ENCODE data around the gene SDHB. TPM values are rescaled to one million over a fixed set of nuclear protein-coding genes. Genes with fewer than 3 reads are reported as not detected.

SDHB gene
- total and polyA plus RNA-seq, 2 donors from 2014 or later = 92.0 to 313 TPM

DNA sequence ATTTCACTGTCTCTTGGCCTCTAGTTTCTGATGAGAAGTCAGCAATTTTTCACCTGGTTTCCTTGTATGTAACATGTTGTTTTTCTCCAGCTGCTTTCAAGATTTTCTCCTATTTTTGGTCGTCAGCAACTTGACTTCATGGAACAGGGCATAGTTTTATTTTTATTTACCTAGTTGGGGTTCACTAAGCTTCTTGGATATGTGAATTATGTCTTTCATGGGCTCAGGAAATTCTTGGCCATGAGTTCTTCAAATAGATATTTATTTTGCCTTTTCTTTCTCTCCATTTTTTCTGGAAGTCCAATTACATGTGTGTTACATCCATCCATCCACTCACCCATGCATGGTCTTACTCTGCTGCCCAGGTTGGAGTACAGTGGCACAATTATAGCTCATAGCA lies 13.7 kb downstream of the SDHB start:
- no peaks in the 10 kb centered on the region for H3K9me3 ChIP-seq (ENCODE audit: control insufficient read depth in 2 of 3, insufficient read depth in 1 of 3, low read length in 3 of 3)
- FAIRE-seq = no peak
- peaks cover 7 to 27% (median 12%) of the 10 kb centered on the region in 3 donors for H3K36me3 ChIP-seq (ENCODE audit: control insufficient read depth in 2 of 3, insufficient read depth in 3 of 3, low read length in 3 of 3)
- H3K27me3 ChIP-seq (ENCODE audit: control insufficient read depth, insufficient read depth, low read length) = no peaks in the 10 kb centered on the region
- TF ChIP-seq, protein P1, sequence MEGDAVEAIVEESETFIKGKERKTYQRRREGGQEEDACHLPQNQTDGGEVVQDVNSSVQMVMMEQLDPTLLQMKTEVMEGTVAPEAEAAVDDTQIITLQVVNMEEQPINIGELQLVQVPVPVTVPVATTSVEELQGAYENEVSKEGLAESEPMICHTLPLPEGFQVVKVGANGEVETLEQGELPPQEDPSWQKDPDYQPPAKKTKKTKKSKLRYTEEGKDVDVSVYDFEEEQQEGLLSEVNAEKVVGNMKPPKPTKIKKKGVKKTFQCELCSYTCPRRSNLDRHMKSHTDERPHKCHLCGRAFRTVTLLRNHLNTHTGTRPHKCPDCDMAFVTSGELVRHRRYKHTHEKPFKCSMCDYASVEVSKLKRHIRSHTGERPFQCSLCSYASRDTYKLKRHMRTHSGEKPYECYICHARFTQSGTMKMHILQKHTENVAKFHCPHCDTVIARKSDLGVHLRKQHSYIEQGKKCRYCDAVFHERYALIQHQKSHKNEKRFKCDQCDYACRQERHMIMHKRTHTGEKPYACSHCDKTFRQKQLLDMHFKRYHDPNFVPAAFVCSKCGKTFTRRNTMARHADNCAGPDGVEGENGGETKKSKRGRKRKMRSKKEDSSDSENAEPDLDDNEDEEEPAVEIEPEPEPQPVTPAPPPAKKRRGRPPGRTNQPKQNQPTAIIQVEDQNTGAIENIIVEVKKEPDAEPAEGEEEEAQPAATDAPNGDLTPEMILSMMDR (IDR thresholded peaks at IDR 0.05; ENCODE audit: borderline replicate concordance, extremely low read depth, insufficient read depth) = no peak
- intact Hi-C loops (cut with DNase I) = loop anchor here (10.0 kb wide), 1 partner anchor 65 kb away; no protein-coding TSS in a partner anchor
- no peak overlapping the region for H3K4me3 ChIP-seq (ENCODE audit: low read length in 3 of 3)
- H3K4me1 ChIP-seq (ENCODE audit: control insufficient read depth in 2 of 3, insufficient read depth in 2 of 3, low read depth in 1 of 3, low read length in 3 of 3) = no peaks in the 10 kb centered on the region
- DNase-seq = no peak
- no peak overlapping the region for H3K9ac ChIP-seq (ENCODE audit: low read length in 3 of 3)
- H3K27ac ChIP-seq (ENCODE audit: low read depth in 2 of 2, low read length in 2 of 2) = no peak overlapping the region

DNA sequence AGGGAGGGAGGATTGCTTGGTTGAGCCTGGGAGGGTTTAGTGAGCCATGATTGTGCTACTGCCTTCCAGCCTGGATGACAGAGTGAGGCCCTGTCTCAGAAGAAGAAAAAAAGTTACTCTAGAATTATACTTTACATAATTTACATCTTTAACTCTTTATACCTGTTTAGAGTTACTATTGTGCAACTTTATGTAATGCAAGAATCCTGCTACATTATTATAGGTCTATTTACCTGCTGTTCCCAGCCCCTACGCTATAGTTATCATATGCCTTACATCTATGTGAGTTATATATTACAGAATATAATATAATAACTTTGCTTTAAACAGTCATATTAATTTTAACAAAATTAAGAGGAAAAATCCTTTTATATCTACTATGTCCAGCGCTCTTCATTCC lies 14.3 kb downstream of the SDHB start:
- Histone ChIP-seq H3K4me1 (ENCODE audit: control insufficient read depth in 2 of 3, insufficient read depth in 2 of 3, low read depth in 1 of 3, low read length in 3 of 3) (no peaks in the 10 kb centered on the region), H3K27ac (ENCODE audit: low read depth in 2 of 2, low read length in 2 of 2) (no peak overlapping the region), H3K4me3 (ENCODE audit: low read length in 3 of 3) (no peak overlapping the region), H3K27me3 (ENCODE audit: control insufficient read depth, insufficient read depth, low read length) (no peaks in the 10 kb centered on the region), H3K36me3 (ENCODE audit: control insufficient read depth in 2 of 3, insufficient read depth in 3 of 3, low read length in 3 of 3) (peaks cover 7 to 27% (median 12%) of the 10 kb centered on the region in 3 donors), H3K9me3 (ENCODE audit: control insufficient read depth in 2 of 3, insufficient read depth in 1 of 3, low read length in 3 of 3) (no peaks in the 10 kb centered on the region), H3K9ac (ENCODE audit: low read length in 3 of 3) (no peak overlapping the region)
- FAIRE-seq (no peak), DNase-seq (no peak)
- TF ChIP-seq, protein P1 (IDR thresholded peaks at IDR 0.05; ENCODE audit: borderline replicate concordance, extremely low read depth, insufficient read depth) = no peak
- intact Hi-C loops (cut with DNase I) = no loop called here

DNA sequence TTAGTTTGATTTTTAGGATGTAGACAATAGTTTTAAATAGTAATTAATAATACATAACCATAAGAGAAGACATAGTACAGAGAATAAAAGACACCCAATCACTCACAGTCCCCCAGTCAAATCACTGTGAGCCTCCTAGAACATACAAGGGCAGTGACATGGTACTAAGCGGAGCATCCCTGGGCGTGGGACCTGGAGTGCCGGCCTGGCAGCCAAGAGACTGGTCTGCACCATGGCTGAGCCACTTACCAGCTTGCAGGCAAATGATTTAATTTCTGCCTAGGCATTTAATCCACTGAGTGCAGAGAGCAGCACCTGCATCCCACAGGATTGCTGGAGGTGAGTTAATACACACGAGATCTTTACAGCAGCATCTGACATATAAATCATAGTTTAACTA lies 20.4 kb downstream of the SDHB start:
- H3K4me3 ChIP-seq (ENCODE audit: low read length in 3 of 3) = no peak overlapping the region
- H3K4me1 ChIP-seq (ENCODE audit: control insufficient read depth in 2 of 3, insufficient read depth in 2 of 3, low read depth in 1 of 3, low read length in 3 of 3) = no peaks in the 10 kb centered on the region
- no peak for DNase-seq
- TF ChIP-seq, protein P1 (IDR thresholded peaks at IDR 0.05; ENCODE audit: borderline replicate concordance, extremely low read depth, insufficient read depth) = no peak
- peaks cover 0 to 23% (median 18%) of the 10 kb centered on the region in 3 donors for H3K36me3 ChIP-seq (ENCODE audit: control insufficient read depth in 2 of 3, insufficient read depth in 3 of 3, low read length in 3 of 3)
- intact Hi-C loops (cut with DNase I) = no loop called here
- no peak for FAIRE-seq
- no peak overlapping the region for H3K9ac ChIP-seq (ENCODE audit: low read length in 3 of 3)
- no peaks in the 10 kb centered on the region for H3K9me3 ChIP-seq (ENCODE audit: control insufficient read depth in 2 of 3, insufficient read depth in 1 of 3, low read length in 3 of 3)
- no peaks in the 10 kb centered on the region for H3K27me3 ChIP-seq (ENCODE audit: control insufficient read depth, insufficient read depth, low read length)
- no peak overlapping the region for H3K27ac ChIP-seq (ENCODE audit: low read depth in 2 of 2, low read length in 2 of 2)

DNA sequence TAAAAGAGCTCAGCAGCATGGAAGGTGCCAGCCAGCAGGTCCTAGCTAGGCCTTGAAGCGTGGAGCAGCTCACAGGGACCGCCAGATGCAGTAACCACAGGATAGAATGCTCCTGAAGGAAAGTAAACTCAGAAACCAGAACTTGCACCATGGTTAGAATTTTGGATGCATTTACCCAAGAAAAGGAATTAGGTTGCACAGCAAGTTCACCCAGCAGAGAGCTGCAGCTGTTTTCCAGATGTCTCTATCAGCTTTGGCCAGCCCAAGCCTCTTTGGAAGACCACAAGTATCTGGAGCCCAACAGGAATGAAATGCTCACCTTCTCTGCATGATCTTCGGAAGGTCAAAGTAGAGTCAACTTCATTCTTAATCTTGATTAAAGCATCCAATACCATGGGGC lies 21.1 kb downstream of the SDHB start:
- intact Hi-C loops (cut with DNase I) = no loop called here

More for the DNA sequence above, 21.1 kb downstream of the SDHB start:
- no peak overlapping the region for H3K9ac ChIP-seq (ENCODE audit: low read length in 3 of 3)
- no peaks in the 10 kb centered on the region for H3K27me3 ChIP-seq (ENCODE audit: control insufficient read depth, insufficient read depth, low read length)
- no peak for DNase-seq
- H3K4me3 ChIP-seq (ENCODE audit: low read length in 3 of 3) = no peak overlapping the region
- TF ChIP-seq, protein P1 (IDR thresholded peaks at IDR 0.05; ENCODE audit: borderline replicate concordance, extremely low read depth, insufficient read depth) = no peak
- no peak for FAIRE-seq
- no peak overlapping the region for H3K27ac ChIP-seq (ENCODE audit: low read depth in 2 of 2, low read length in 2 of 2)
- no peaks in the 10 kb centered on the region for H3K9me3 ChIP-seq (ENCODE audit: control insufficient read depth in 2 of 3, insufficient read depth in 1 of 3, low read length in 3 of 3)
- H3K4me1 ChIP-seq (ENCODE audit: control insufficient read depth in 2 of 3, insufficient read depth in 2 of 3, low read depth in 1 of 3, low read length in 3 of 3) = no peaks in the 10 kb centered on the region
- H3K36me3 ChIP-seq (ENCODE audit: control insufficient read depth in 2 of 3, insufficient read depth in 3 of 3, low read length in 3 of 3) = peaks cover 2 to 23% (median 22%) of the 10 kb centered on the region in 3 donors

Measured in kidney (tissue), 14 donors.